Measurements from ENCODE around the gene CD22. TPM values are rescaled to one million over a fixed set of nuclear protein-coding genes. Genes with fewer than 3 reads are reported as not detected.
A peak's percentile ranks its signal among the peaks of the same experiment; 100 is the strongest.

CD22 gene
- total and polyA plus RNA-seq, 4 donors = 9.4 to 39.4 (median 18.9) TPM

DNA sequence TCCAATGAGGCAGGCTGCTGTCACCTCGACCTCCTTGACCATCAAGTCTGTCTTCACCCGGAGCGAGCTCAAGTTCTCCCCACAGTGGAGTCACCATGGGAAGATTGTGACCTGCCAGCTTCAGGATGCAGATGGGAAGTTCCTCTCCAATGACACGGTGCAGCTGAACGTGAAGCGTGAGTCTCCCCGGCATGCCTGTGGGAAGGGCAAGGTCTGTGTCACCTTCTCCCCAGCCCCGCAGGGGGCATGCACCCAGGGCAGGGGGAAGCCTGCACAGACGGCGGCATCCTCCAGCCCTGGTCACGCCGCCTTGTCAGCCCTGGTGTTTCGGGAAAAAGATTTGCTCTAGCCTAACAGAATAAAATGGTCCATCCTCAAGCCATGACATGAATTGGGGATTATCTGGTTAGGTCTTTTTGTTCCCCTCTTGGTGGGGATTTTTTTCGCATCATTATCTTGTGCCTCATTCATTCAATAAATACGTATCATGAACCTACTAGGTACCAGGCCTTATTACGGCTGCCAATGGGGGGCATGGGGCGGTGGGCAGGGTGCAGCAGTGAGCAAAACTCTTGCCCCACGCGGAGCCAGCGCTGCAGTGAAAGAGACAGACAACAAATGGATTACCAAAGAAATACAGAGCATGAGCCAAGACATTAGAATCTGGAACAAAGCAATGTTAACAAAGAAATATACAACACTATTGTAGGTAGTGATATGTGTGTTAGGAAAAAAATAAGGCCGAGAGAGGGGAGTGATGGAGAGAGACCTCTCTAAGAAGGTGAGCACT, 7.4 kb downstream of the CD22 start:
- no peak overlapping the region for H3K27ac ChIP-seq (ENCODE audit: low read depth, low read length)

DNA sequence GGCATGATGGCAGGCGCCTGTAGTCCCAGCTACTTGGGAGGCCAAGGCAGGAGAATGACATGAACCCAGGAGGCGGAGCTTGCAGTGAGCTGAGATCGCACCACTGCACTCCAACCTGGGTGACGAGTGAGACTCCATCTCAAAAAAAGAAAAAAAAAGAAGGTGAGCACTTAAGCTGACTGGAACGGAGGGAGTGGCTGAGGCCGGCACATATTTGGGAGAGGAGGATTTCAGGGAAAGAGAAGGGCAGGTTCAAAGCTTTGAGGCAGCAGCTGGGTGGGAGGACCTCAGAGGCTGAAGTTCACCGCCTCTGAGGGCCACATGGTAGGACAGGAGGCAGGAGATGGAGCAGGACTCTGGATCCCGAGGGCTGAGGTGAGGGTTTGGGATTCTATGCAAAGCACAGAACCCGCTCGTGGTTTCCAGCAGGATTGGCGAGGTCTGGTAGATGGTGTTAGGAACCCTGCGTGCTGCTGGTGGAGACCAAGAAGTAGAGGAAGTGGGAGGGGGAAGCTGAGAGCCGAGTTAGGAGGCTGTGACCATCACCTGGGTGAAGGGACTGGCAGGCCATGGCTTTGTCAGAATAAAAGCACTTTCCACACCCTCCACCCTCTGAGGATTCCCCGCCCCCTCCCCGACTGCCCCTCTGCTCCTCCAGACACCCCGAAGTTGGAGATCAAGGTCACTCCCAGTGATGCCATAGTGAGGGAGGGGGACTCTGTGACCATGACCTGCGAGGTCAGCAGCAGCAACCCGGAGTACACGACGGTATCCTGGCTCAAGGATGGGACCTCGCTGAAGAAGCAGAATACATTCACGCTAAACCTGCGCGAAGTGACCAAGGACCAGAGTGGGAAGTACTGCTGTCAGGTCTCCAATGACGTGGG, 8.4 kb downstream of the CD22 start:
- Histone ChIP-seq H3K9me3 (ENCODE audit: control insufficient read depth, insufficient read depth, low read length) (no peaks in the 10 kb centered on the region), H3K27me3 (ENCODE audit: control insufficient read depth, insufficient read depth, low read length) (no peaks in the 10 kb centered on the region), H3K4me1 (ENCODE audit: control insufficient read depth, insufficient read depth, low read length) (no peaks in the 10 kb centered on the region), H3K27ac (ENCODE audit: low read depth, low read length) (no peak overlapping the region), H3K4me3 (ENCODE audit: low read depth, low read length) (no peak overlapping the region), H3K36me3 (ENCODE audit: control insufficient read depth, insufficient read depth, low read length) (no peaks in the 10 kb centered on the region)
- 84% methylated on average over 17 of the region's 25 CpGs for WGBS (ENCODE audit: insufficient coverage)
- no peak for DNase-seq (ENCODE audit: low read depth in 4 of 6, low spot score in 6 of 6)

More for the DNA sequence above, 7.4 kb downstream of the CD22 start:
- WGBS (ENCODE audit: insufficient coverage) = 84% methylated on average over 13 of the region's 21 CpGs
- Histone ChIP-seq H3K36me3 (ENCODE audit: control insufficient read depth, insufficient read depth, low read length) (no peaks in the 10 kb centered on the region), H3K9me3 (ENCODE audit: control insufficient read depth, insufficient read depth, low read length) (no peaks in the 10 kb centered on the region), H3K27me3 (ENCODE audit: control insufficient read depth, insufficient read depth, low read length) (no peaks in the 10 kb centered on the region), H3K4me3 (ENCODE audit: low read depth, low read length) (no peak overlapping the region), H3K4me1 (ENCODE audit: control insufficient read depth, insufficient read depth, low read length) (no peaks in the 10 kb centered on the region)
- DNase-seq (ENCODE audit: low read depth in 4 of 6, low spot score in 6 of 6) = no peak

DNA sequence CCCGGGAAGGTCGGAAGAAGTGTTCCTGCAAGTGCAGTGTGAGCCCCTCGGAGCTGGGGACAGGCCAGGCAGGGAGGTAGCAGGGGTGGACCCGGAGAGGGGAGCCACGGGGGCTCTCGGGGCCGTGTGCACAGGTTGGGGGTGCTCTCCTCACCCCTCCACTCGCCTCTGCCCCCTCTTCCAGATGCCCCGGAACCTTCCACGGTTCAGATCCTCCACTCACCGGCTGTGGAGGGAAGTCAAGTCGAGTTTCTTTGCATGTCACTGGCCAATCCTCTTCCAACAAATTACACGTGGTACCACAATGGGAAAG, 9.0 kb downstream of the CD22 start:
- DNase-seq (ENCODE audit: low read depth in 4 of 6, low spot score in 6 of 6) = no peak
- Histone ChIP-seq H3K27me3 (ENCODE audit: control insufficient read depth, insufficient read depth, low read length) (no peaks in the 10 kb centered on the region), H3K9me3 (ENCODE audit: control insufficient read depth, insufficient read depth, low read length) (no peaks in the 10 kb centered on the region), H3K4me1 (ENCODE audit: control insufficient read depth, insufficient read depth, low read length) (no peaks in the 10 kb centered on the region), H3K36me3 (ENCODE audit: control insufficient read depth, insufficient read depth, low read length) (no peaks in the 10 kb centered on the region), H3K4me3 (ENCODE audit: low read depth, low read length) (no peak overlapping the region), H3K27ac (ENCODE audit: low read depth, low read length) (no peak overlapping the region)
- WGBS (ENCODE audit: insufficient coverage) = 85% methylated on average over 6 of the region's 13 CpGs

DNA sequence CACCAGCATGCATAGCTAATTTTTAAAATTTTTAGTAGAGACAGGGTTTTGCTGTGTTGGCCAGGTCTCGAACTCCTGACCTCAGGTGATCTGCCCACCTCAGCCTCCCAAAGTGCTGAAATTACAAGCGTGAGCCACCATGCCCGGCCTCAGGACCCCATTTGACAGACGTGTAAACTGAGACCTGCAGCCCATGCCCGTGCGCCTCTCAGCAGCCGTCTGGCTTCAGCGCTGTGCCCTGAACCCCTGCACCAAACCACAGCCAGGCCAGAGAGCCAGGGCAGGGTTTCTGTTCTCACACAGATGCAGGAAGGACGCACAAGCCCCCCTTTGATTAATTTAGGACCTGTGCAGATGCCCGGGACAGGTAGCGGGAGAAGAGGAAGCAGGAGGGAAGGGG, 11.4 kb downstream of the CD22 start:
- DNase-seq (ENCODE audit: low read depth in 4 of 6, low spot score in 6 of 6) = no peak
- H3K9me3 ChIP-seq (ENCODE audit: control insufficient read depth, insufficient read depth, low read length) = no peaks in the 10 kb centered on the region
- no peak overlapping the region for H3K27ac ChIP-seq (ENCODE audit: low read depth, low read length)
- H3K27me3 ChIP-seq (ENCODE audit: control insufficient read depth, insufficient read depth, low read length) = no peaks in the 10 kb centered on the region
- H3K4me3 ChIP-seq (ENCODE audit: low read depth, low read length) = no peak overlapping the region
- WGBS (ENCODE audit: insufficient coverage) = 91% methylated on average over 10 of the region's 11 CpGs
- no peaks in the 10 kb centered on the region for H3K4me1 ChIP-seq (ENCODE audit: control insufficient read depth, insufficient read depth, low read length)
- H3K36me3 ChIP-seq (ENCODE audit: control insufficient read depth, insufficient read depth, low read length) = no peaks in the 10 kb centered on the region

DNA sequence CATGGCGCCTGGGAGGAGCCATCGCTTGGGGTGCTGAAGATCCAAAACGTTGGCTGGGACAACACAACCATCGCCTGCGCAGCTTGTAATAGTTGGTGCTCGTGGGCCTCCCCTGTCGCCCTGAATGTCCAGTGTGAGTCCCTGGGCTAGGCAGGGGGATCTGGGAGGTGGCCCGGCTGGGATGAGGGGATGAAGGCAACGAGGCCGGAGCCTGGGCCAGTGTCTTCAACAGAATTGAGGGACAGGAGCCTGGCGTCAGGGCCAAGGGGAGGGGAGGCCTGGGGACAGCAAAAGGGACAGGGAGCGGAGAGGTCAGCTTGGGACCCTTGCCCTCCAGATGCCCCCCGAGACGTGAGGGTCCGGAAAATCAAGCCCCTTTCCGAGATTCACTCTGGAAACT, 12.0 kb downstream of the CD22 start:
- no peaks in the 10 kb centered on the region for H3K36me3 ChIP-seq (ENCODE audit: control insufficient read depth, insufficient read depth, low read length)
- DNase-seq (ENCODE audit: low read depth in 4 of 6, low spot score in 6 of 6) = no peak
- H3K4me1 ChIP-seq (ENCODE audit: control insufficient read depth, insufficient read depth, low read length) = no peaks in the 10 kb centered on the region
- no peaks in the 10 kb centered on the region for H3K9me3 ChIP-seq (ENCODE audit: control insufficient read depth, insufficient read depth, low read length)
- no peak overlapping the region for H3K4me3 ChIP-seq (ENCODE audit: low read depth, low read length)
- no peaks in the 10 kb centered on the region for H3K27me3 ChIP-seq (ENCODE audit: control insufficient read depth, insufficient read depth, low read length)
- WGBS (ENCODE audit: insufficient coverage) = 86% methylated on average over 16 of the region's 16 CpGs
- no peak overlapping the region for H3K27ac ChIP-seq (ENCODE audit: low read depth, low read length)

DNA sequence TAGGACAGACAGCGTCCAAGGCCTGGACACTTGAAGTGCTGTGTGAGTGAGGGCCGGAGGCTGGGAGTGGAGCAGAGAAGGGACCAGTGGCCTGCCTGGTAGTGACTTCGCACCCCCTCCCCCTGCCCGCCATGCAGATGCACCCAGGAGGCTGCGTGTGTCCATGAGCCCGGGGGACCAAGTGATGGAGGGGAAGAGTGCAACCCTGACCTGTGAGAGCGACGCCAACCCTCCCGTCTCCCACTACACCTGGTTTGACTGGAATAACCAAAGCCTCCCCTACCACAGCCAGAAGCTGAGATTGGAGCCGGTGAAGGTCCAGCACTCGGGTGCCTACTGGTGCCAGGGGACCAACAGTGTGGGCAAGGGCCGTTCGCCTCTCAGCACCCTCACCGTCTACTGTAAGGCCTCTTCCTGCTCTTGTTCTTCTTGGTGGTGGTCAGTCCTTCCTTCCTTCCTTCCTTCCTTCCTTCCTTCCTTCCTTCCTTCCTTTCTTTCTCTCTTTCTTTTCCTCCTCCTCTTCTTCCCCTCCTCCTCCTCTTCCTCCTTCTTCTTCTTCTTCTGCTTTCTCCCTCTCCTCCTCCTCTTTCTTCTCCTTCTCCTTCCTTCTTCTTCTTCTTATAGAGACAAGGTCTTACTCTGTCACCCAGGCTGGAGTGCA, 12.7 kb downstream of the CD22 start:
- H3K36me3 ChIP-seq (ENCODE audit: control insufficient read depth, insufficient read depth, low read length) = no peaks in the 10 kb centered on the region
- no peak for DNase-seq (ENCODE audit: low read depth in 4 of 6, low spot score in 6 of 6)
- H3K27ac ChIP-seq (ENCODE audit: low read depth, low read length) = no peak overlapping the region
- WGBS (ENCODE audit: insufficient coverage) = 94% methylated on average over 6 of the region's 14 CpGs
- H3K4me3 ChIP-seq (ENCODE audit: low read depth, low read length) = no peak overlapping the region
- no peaks in the 10 kb centered on the region for H3K4me1 ChIP-seq (ENCODE audit: control insufficient read depth, insufficient read depth, low read length)
- no peaks in the 10 kb centered on the region for H3K9me3 ChIP-seq (ENCODE audit: control insufficient read depth, insufficient read depth, low read length)
- no peaks in the 10 kb centered on the region for H3K27me3 ChIP-seq (ENCODE audit: control insufficient read depth, insufficient read depth, low read length)

DNA sequence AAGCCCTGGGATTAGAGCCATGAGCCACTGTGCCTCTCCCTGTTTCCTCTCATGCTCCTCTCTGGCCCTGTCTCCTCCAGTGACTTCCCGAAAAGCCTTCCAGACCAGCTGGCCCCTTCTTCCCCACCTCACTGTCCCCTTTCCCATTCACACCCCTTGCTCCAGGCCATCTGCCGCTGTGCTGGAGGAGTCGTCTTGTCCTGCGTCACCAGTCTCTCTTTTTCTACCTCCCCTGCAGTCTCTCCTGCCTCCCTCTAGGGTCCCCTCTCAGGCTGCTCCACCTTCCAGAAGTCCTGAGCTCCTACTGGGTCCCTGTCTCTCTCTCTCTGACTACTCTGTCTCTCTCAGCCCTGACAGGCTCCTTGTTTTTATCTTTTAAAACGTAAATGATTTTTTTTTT, 13.4 kb downstream of the CD22 start:
- Histone ChIP-seq H3K27ac (ENCODE audit: low read depth, low read length) (no peak overlapping the region), H3K4me3 (ENCODE audit: low read depth, low read length) (no peak overlapping the region), H3K36me3 (ENCODE audit: control insufficient read depth, insufficient read depth, low read length) (no peaks in the 10 kb centered on the region), H3K9me3 (ENCODE audit: control insufficient read depth, insufficient read depth, low read length) (no peaks in the 10 kb centered on the region), H3K4me1 (ENCODE audit: control insufficient read depth, insufficient read depth, low read length) (no peaks in the 10 kb centered on the region), H3K27me3 (ENCODE audit: control insufficient read depth, insufficient read depth, low read length) (no peaks in the 10 kb centered on the region)
- 59% methylated on average over 5 of the region's 5 CpGs for WGBS (ENCODE audit: insufficient coverage)
- DNase-seq (ENCODE audit: low read depth in 4 of 6, low spot score in 6 of 6) = no peak

DNA sequence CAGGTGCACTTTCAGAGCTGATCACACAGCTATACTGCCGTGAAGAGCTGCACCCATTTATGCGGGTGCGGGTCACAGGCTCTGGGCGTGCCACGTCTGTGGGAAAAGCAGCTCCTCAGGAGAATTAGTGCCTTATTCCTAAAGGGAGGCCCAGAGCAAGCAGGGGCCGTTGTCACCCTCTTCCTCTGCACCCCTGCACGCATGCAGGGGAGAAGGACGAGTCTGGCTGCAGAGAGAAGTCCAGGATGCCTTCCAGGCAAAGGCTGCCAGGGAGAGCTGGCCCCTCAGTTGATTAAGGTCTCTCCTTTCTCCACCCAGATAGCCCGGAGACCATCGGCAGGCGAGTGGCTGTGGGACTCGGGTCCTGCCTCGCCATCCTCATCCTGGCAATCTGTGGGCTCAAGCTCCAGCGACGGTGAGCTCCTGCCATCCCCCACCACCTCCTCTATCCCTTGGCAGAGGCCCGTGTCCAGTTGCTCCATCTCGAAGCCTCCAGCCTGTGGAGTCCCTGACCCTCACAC, 15.6 kb downstream of the CD22 start:
- no peaks in the 10 kb centered on the region for H3K9me3 ChIP-seq (ENCODE audit: control insufficient read depth, insufficient read depth, low read length)
- no peaks in the 10 kb centered on the region for H3K36me3 ChIP-seq (ENCODE audit: control insufficient read depth, insufficient read depth, low read length)
- no peaks in the 10 kb centered on the region for H3K27me3 ChIP-seq (ENCODE audit: control insufficient read depth, insufficient read depth, low read length)
- no peak overlapping the region for H3K27ac ChIP-seq (ENCODE audit: low read depth, low read length)
- no peak overlapping the region for H3K4me3 ChIP-seq (ENCODE audit: low read depth, low read length)
- no peaks in the 10 kb centered on the region for H3K4me1 ChIP-seq (ENCODE audit: control insufficient read depth, insufficient read depth, low read length)
- WGBS (ENCODE audit: insufficient coverage) = 84% methylated on average over 16 of the region's 17 CpGs
- peak in 1 of 6 donors; percentile 0 for DNase-seq (ENCODE audit: low read depth in 4 of 6, low spot score in 6 of 6)

DNA sequence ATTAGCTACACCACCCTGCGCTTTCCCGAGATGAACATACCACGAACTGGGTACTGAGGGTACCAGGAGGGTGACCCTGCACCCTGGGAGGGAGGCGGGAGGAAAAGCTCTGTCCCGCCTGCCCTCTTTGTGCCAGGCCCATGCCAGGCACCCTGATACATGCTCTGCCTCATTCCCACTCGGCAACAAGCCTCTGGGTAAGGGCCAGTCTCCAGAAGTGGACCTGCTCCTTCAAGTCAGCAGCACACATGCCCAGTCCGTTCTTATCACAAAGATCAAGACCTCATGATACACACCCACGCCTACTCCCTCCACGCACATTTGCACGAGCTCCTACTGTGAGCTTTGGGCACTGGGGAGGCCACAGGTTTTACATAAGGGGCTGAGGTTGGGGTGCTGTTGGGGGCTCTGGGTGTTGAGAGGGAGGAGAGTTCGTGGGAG, 16.7 kb downstream of the CD22 start:
- Histone ChIP-seq H3K4me3 (ENCODE audit: low read depth, low read length) (no peak overlapping the region), H3K27ac (ENCODE audit: low read depth, low read length) (no peak overlapping the region), H3K9me3 (ENCODE audit: control insufficient read depth, insufficient read depth, low read length) (no peaks in the 10 kb centered on the region), H3K27me3 (ENCODE audit: control insufficient read depth, insufficient read depth, low read length) (no peaks in the 10 kb centered on the region), H3K36me3 (ENCODE audit: control insufficient read depth, insufficient read depth, low read length) (no peaks in the 10 kb centered on the region), H3K4me1 (ENCODE audit: control insufficient read depth, insufficient read depth, low read length) (no peaks in the 10 kb centered on the region)
- 88% methylated on average over 10 of the region's 11 CpGs for WGBS (ENCODE audit: insufficient coverage)
- peak in 1 of 6 donors; percentile 0 for DNase-seq (ENCODE audit: low read depth in 4 of 6, low spot score in 6 of 6)
